Measurements from ENCODE around the gene CFAP65. TPM values are rescaled to one million over a fixed set of nuclear protein-coding genes. Genes with fewer than 3 reads are reported as not detected.

The CFAP65 gene
- total RNA-seq, 1 experiment from 2014 or later = 0.33 TPM

- H3K27me3 ChIP-seq (ENCODE audit: control insufficient read depth, insufficient read depth, low read length) = peaks cover 4% of the 10 kb centered on the region; the same call in 1 of the 2 replicates
- ATAC-seq (peak; percentile 9; the same call in 1 of the 2 replicates), DNase-seq (ENCODE audit: low read depth, low spot score) (no peak)
- ChIA-PET CTCF (interaction anchor here (0.6 to 1.7 kb wide), 6 partner anchors 20 to 153 kb away, joined by 3 to 5 read pairs (median 4); partner anchors contain the start of genes CDK5R2 and WNT6), POLR2A (no interaction called here)
- peak overlapping the region in 1 of 2 experiments; percentile 49; a peak in 2 of 4 replicates for H3K4me3 ChIP-seq (ENCODE audit: low read depth in 2 of 2, low read length in 2 of 2)
- intact Hi-C loops (cut with micrococcal nuclease; ENCODE audit: unreplicated experiment) = no loop called here
- no peaks in the 10 kb centered on the region; the same call in 1 of the 2 replicates for H3K4me1 ChIP-seq (ENCODE audit: control insufficient read depth, insufficient read depth, low read length)
- no TSS peak for BruUV-seq (replicated peaks)
- in situ Hi-C loops (cut with HindIII; ENCODE audit: low pct_unique_long_range_greater_than_20kb, low sequenced_read_pairs) = no loop called here
- TF ChIP-seq SIN3A (IDR thresholded peaks at IDR 0.05; ENCODE audit: borderline replicate concordance, insufficient read depth, low read depth, low read length) (no peak), POLR2AphosphoS5 (IDR thresholded peaks at IDR 0.05; ENCODE audit: low read depth, low read length) (no peak), CTCF (IDR thresholded peaks at IDR 0.05) (no peak), TCF7L2 (IDR thresholded peaks at IDR 0.05; ENCODE audit: low read depth, low read length) (no peak), REST (IDR thresholded peaks at IDR 0.05; ENCODE audit: insufficient read depth in 1 of 2, low read depth in 2 of 2, low read length in 1 of 2) (no peak)
- H3K36me3 ChIP-seq (ENCODE audit: control insufficient read depth, insufficient read depth, low read length) = no peaks in the 10 kb centered on the region
- H3K27ac ChIP-seq (ENCODE audit: low read length) = no peak overlapping the region
- H3K9me3 ChIP-seq (ENCODE audit: control insufficient read depth, insufficient read depth, low read depth, low read length) = no peaks in the 10 kb centered on the region
These were observed 39.5 kb downstream of the CFAP65 start for GRCh38 chr2:219001577-219002394.

- POLR2A ChIA-PET = interaction anchor here (0.6 kb wide), 1 partner anchor 841 kb away, joined by 8 read pairs; no protein-coding TSS in a partner anchor
- TF ChIP-seq CTCF (IDR thresholded peaks at IDR 0.05) = no peak
- no peak for TF ChIP-seq TCF7L2 (IDR thresholded peaks at IDR 0.05; ENCODE audit: low read depth, low read length)
- TF ChIP-seq REST (IDR thresholded peaks at IDR 0.05; ENCODE audit: insufficient read depth in 1 of 2, low read depth in 2 of 2, low read length in 1 of 2) = no peak
- no peak for TF ChIP-seq POLR2AphosphoS5 (IDR thresholded peaks at IDR 0.05; ENCODE audit: low read depth, low read length)
- no peak for TF ChIP-seq SIN3A (IDR thresholded peaks at IDR 0.05; ENCODE audit: borderline replicate concordance, insufficient read depth, low read depth, low read length)
- intact Hi-C loops (cut with micrococcal nuclease; ENCODE audit: unreplicated experiment) (no loop called here), in situ Hi-C loops (cut with HindIII; ENCODE audit: low pct_unique_long_range_greater_than_20kb, low sequenced_read_pairs) (no loop called here)
- no peak for DNase-seq (ENCODE audit: low read depth, low spot score)
- Histone ChIP-seq H3K9me3 (ENCODE audit: control insufficient read depth, insufficient read depth, low read depth, low read length) (no peaks in the 10 kb centered on the region), H3K27me3 (ENCODE audit: control insufficient read depth, insufficient read depth, low read length) (peaks cover 4% of the 10 kb centered on the region; the same call in 1 of the 2 replicates), H3K36me3 (ENCODE audit: control insufficient read depth, insufficient read depth, low read length) (no peaks in the 10 kb centered on the region), H3K27ac (ENCODE audit: low read length) (no peak overlapping the region), H3K4me1 (ENCODE audit: control insufficient read depth, insufficient read depth, low read length) (peaks cover 4% of the 10 kb centered on the region; the same call in 1 of the 2 replicates), H3K4me3 (ENCODE audit: low read depth in 2 of 2, low read length in 2 of 2) (no peak overlapping the region)
- BruUV-seq (replicated peaks) = no TSS peak
- ATAC-seq = no peak
- CTCF ChIA-PET = interaction anchor here (1.7 kb wide), 1 partner anchor 42 kb away, joined by 4 read pairs; the partner anchor contains the start of gene CDK5R2
These were observed 40.2 kb downstream of the CFAP65 start for GRCh38 chr2:219001100-219001576.

Data from Panc1 (cell line).